Chondrocyte (in vitro differentiated cells): ENCODE results near the gene CFHR5. TPM values are rescaled to one million over a fixed set of nuclear protein-coding genes. Genes with fewer than 3 reads are reported as not detected.

Source experiments
- DNase-seq: peaks from one replicate; pipeline ENCODE4 v3.0.0; 2021; ENCODE audit warnings: mixed read lengths, low spot score
- H3K27ac Mint-ChIP-seq: one replicate; pipeline ENCODE4 v1.8.0; 2021; ENCODE audit warnings: mild to moderate bottlenecking, moderate library complexity, mixed read lengths; ENCODE audit not compliant: unreplicated experiment
- H3K27me3 Mint-ChIP-seq: 2 replicates; pipeline ENCODE4 v1.8.0; 2021; ENCODE audit warnings: low read depth, mixed read lengths
- H3K36me3 Mint-ChIP-seq: 2 replicates; pipeline ENCODE4 v1.8.0; 2021; ENCODE audit warnings: low read depth, mixed read lengths
- H3K4me1 Mint-ChIP-seq: 2 replicates; pipeline ENCODE4 v1.8.0; 2021; ENCODE audit warnings: low read depth, mild to moderate bottlenecking, mixed read lengths
- H3K4me3 Mint-ChIP-seq: one replicate; pipeline ENCODE4 v1.8.0; 2021; ENCODE audit warnings: mild to moderate bottlenecking, moderate library complexity, mixed read lengths; ENCODE audit not compliant: unreplicated experiment
- H3K9me3 Mint-ChIP-seq: 2 replicates; pipeline ENCODE4 v1.8.0; 2021; ENCODE audit warnings: low read depth, mixed read lengths
- CTCF ChIP-seq: fragments of 200-600 bp; sonication (generic); IDR thresholded peaks from 2 replicates; pipeline ENCODE4 v1.5.0; 2021; ENCODE audit warnings: antibody characterized with exemption, mild to moderate bottlenecking, moderate library complexity
- total RNA-seq: library from RNA; stranded (reverse); gene quantifications from 3 replicates; pipeline ENCODE4 v1.2.1, GENCODE V29; 2021

Gene CFHR5
- total RNA-seq, 1 donor from 2014 or later: not detected

- no peak for DNase-seq
- Mint-ChIP-seq H3K27ac (no peak overlapping the region), H3K27me3 (peaks cover 10% of the 10 kb centered on the region), H3K9me3 (no peaks in the 10 kb centered on the region), H3K4me1 (no peaks in the 10 kb centered on the region), H3K36me3 (no peaks in the 10 kb centered on the region), H3K4me3 (no peak overlapping the region)
- no peak for TF ChIP-seq CTCF
These were observed 22.6 kb upstream of the CFHR5 start for GRCh38 chr1:196954778-196955177.

DNA sequence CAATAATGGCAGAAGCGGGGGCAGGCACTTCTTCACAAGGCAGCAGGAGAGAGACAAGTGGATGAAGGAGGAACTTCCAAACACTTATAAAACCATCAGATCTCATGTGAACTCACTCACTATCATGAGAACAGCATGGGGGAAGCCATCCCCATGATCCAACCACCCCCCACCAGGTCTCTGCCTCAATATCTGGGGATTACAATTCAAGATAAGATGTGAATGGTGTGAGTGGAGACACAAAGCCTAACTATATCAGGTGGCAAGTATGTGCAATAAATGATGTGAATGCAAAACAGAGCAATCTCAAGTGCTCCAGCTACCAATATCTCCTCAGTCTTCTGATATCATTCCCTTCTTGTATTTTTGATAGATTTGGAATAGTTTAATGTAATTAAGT, 21.4 kb upstream of the CFHR5 start:
- H3K9me3 Mint-ChIP-seq: no peaks in the 10 kb centered on the region
- peaks cover 8% of the 10 kb centered on the region for H3K27me3 Mint-ChIP-seq
- no peaks in the 10 kb centered on the region for H3K36me3 Mint-ChIP-seq
- H3K4me3 Mint-ChIP-seq: no peak overlapping the region
- no peak overlapping the region for H3K27ac Mint-ChIP-seq
- TF ChIP-seq CTCF: no peak
- H3K4me1 Mint-ChIP-seq: no peaks in the 10 kb centered on the region
- DNase-seq: no peak

DNA sequence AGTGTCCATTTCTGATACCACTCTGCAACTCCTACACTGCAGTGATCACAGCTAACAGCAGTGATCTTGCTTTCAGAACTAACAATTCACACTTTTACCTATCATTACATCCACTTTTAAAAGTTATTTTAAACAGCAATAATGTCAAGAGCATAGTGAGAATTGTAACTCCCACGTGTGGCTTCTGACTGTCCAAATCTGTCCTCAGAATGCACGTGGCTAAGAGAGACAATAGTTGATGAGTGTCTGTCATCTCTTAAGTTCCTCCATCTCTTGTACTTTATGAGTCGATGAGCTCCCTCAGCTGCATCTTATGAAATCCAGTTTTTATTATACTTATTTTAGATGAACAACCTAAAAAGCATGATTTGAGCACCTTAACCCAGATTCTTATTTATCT, 16.5 kb upstream of the CFHR5 start:
- peaks cover 10% of the 10 kb centered on the region for H3K27me3 Mint-ChIP-seq
- TF ChIP-seq CTCF: no peak

GRCh38 chr1:196970182-196970581, 7.2 kb upstream of the CFHR5 start:
- Mint-ChIP-seq H3K4me1 (no peaks in the 10 kb centered on the region), H3K27ac (no peak overlapping the region)

More for the DNA sequence above, 16.5 kb upstream of the CFHR5 start:
- no peak overlapping the region for H3K27ac Mint-ChIP-seq
- H3K9me3 Mint-ChIP-seq: no peaks in the 10 kb centered on the region
- no peak overlapping the region for H3K4me3 Mint-ChIP-seq
- H3K36me3 Mint-ChIP-seq: no peaks in the 10 kb centered on the region
- no peaks in the 10 kb centered on the region for H3K4me1 Mint-ChIP-seq
- no peak for DNase-seq

GRCh38 chr1:196976278-196976677, 1.1 kb upstream of the CFHR5 start:
- H3K4me3 Mint-ChIP-seq: no peak overlapping the region
- no peak for DNase-seq
- no peak for TF ChIP-seq CTCF
- H3K36me3 Mint-ChIP-seq: no peaks in the 10 kb centered on the region
- no peak overlapping the region for H3K27ac Mint-ChIP-seq
- peaks cover 14% of the 10 kb centered on the region for H3K27me3 Mint-ChIP-seq
- no peaks in the 10 kb centered on the region for H3K9me3 Mint-ChIP-seq
- no peaks in the 10 kb centered on the region for H3K4me1 Mint-ChIP-seq

More at GRCh38 chr1:196970182-196970581, 7.2 kb upstream of the CFHR5 start:
- no peaks in the 10 kb centered on the region for H3K9me3 Mint-ChIP-seq
- no peaks in the 10 kb centered on the region for H3K36me3 Mint-ChIP-seq
- no peak for DNase-seq
- H3K27me3 Mint-ChIP-seq: peaks cover 21% of the 10 kb centered on the region
- no peak for TF ChIP-seq CTCF
- no peak overlapping the region for H3K4me3 Mint-ChIP-seq
